T-helper 2 cell (primary cell): ENCODE data around the gene IL1RAPL1.

Source experiments
- DNase-seq, 5 experiments: peaks; one replicate each; pipeline versions ENCODE4 v3.0.0 to v3.0.0-alpha.2; 2012 to 2022

IL1RAPL1 gene

DNA sequence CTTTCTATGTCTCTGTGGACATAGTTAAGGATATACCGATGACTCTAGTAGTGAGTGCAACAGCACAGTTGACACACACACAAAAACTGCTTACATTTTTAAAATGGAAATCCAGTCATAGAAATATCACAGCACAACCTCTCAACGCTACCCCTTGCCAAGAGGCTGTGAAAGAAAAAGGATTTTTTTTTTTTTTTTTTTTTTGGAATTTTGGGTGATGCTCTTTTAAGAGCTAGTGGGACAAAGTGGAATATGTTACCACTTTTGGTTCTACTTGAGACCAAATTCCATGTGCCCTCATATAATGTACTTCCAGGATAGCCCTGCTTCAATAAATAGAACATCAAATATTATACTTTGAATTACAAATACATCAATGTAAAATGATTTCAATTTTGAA is 1247.1 kb downstream of the IL1RAPL1 start:
- DNase-seq, result no peak

DNA sequence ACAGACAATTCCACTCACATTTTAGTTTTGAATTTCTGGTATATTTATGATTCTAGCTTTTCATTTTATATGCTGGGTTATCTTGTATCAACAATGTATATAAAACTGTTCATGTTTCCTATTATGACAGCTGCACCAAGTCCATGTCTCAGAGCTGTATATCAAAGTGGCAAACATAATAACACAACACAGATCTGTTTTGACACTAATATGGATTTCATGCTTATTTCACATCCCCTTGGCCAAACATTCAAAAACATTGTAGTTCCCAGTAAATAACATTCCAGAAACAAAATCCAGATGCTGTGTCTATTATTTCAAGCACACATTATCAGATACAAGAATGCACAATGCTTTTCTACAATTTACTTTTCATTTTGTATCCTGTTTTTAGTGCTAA is 1247.5 kb downstream of the IL1RAPL1 start:
- no peak for DNase-seq

- no peak for DNase-seq
Observed at GRCh38 chrX:29841750-29842149, 1254.5 kb downstream of the IL1RAPL1 start.

- DNase-seq, result no peak
Observed at GRCh38 chrX:29842552-29842951, 1255.3 kb downstream of the IL1RAPL1 start.

GRCh38 chrX:29851857-29852605 is 1264.8 kb downstream of the IL1RAPL1 start:
- no peak for DNase-seq

DNA sequence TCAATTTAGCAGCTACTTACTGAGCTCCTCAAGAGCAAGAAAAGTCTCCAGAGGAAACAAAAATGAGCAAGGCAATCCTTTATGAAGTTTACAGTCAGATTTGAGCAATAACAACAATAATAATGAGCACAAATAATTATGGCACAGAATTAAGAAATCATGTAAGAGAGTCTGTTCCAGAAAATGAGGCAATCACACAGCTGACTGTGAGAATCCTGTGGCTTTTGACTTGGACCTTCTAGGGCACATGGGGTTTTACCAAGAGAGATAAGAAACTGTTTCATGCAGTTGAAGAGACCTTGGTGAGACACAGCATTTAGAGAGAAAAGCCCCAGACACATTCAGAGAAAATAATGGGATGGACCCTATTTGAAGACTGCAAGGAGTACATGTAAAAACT is 1265.5 kb downstream of the IL1RAPL1 start:
- no peak for DNase-seq

DNA sequence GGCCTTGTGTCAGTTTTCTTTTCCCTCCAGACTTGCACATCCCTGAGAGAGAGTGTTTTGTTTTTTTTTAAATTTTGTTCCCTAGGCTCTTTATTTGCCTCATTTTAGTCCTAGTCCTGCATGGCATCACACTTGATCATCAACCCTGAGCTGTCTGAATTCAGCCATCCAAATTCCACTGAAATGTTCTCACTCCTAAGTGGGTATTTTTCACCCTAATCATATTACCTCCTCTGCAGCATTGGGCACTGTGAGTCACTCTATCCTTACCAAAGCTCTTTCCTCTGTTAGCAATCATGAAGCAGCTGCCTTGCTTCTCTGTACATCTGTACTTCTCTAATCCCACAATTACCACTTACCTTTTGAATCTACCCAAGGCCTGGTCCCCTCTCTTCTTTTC is 1271.5 kb downstream of the IL1RAPL1 start:
- no peak for DNase-seq

DNA sequence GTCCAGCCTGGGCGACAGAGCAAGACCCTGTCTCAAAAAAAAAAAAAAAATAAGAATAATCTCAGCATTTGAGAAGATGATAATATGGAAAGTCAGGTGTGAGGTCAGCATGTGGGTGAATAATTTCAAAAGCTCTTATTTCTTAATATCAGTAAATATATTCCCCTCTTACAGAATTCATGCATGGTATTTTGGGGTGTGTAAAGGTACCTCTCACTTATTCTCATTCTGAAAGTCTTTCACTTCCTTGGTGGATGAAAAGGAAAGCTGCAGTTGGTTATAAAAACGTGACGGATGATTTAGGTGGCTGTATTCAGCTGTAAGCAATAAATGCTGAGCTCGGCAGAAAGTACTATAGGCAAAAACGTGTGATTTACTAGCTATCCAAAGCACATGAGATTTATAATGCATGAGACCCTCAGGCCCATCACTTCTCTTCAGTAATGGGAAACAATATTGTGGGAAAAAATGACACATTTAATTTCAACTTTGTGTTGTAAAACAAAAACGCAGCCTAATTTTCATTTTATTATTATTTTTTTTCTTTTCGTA is 1275.0 kb downstream of the IL1RAPL1 start:
- no peak for DNase-seq

DNA sequence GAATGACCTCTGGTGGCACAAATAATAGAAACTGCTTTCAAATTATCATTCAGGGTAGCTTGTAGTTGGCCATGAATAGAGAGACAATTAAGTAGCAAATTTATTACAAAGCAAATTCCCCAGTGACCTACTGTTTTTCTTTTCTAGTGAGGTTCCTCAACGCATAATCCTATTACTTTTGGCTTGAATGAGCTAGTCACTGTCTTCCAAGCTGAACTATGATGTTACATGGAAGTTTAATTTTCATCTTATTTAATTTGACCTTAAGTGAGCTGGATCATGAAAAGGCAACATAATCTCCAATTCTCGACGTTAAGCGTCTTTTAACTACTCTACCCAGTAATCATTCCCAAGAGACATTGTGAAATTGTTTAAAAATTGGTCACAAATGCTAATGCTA is 1280.7 kb downstream of the IL1RAPL1 start:
- no peak for DNase-seq

GRCh38 chrX:29869837-29870236 is 1282.6 kb downstream of the IL1RAPL1 start:
- no peak for DNase-seq

DNA sequence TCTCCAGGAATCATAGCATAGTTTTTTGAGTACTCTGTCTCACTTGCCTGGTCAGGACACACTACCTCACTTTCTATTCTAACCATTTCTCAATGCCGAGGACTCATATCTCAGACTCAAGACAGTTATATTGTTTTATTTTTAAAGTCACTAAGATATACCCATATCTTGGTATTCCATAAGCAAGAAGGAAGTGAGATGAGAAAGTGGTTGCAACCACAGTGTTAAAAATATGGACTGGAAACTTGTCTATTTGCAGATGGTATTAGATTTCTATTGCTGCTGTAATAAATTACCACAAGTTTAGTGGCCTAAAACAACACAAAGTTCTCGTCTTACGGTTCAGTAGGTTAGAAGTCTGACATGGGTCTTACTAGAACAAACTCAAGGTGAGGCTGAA is 1283.4 kb downstream of the IL1RAPL1 start:
- no peak for DNase-seq

DNA sequence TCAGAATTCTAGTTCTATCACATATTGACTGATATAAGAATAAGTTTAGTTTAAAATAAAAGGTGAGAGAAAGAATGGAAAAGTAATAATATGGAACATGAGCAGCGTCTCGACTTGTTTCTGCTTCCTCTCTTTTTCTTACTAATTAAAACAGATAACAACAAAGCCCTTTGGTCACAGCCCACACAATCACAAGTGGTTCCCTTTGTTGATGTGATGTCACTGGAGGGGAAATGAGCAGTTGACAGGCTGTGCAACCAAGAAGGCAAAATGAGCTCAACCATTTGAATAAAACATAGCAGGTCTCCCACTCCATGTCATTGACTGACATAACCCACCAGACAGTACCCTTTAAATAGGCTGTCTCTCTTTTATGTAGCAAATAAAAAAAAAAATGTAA is 1285.6 kb downstream of the IL1RAPL1 start:
- DNase-seq, result no peak

DNA sequence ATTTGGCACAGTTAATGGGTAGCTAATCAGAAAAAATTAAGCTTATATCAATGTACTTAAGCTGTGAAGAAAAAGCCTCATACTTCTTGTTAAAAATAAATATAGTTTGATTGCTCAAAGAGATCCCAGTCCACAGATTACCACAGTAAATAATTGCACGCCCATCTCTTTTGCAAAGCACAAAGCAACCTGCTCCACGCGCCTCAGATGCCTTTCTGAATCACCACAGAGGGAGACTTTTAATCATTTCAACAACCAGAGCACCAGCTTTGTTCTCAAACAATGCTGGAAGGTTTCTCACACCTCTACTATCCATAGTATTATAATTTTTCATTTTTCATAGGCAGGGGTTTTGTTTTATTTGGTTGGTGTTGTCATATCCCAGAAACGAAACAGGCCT is 1289.5 kb downstream of the IL1RAPL1 start:
- no peak for DNase-seq

- DNase-seq, result no peak
Observed at GRCh38 chrX:29880977-29881376, 1293.7 kb downstream of the IL1RAPL1 start.

- DNase-seq, result no peak
Observed at GRCh38 chrX:29890004-29890403, 1302.8 kb downstream of the IL1RAPL1 start.

- no peak for DNase-seq
Observed at GRCh38 chrX:29890646-29891200, 1303.5 kb downstream of the IL1RAPL1 start.

- DNase-seq, result no peak
Observed at GRCh38 chrX:29902004-29902403, 1314.8 kb downstream of the IL1RAPL1 start.

DNA sequence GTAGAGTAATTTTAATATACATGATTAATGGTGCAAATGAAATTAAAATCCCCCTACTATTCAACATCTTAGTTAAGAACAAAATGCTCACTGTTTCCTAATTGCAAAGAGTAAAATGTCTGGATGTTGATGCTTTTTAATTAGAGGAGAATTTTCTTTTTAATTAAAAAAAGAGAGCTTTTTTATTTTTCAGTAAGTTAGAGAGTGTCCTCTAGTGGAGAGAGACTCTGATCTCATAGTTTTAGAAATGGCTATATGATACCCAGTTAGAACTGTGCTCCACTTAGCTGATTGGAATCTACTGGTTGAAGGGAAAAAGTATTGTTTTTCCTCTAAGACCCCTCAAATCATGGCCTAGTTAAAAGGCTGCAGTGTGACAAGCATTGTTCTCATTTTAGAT is 1316.1 kb downstream of the IL1RAPL1 start:
- DNase-seq, result no peak

- DNase-seq, result no peak
Observed at GRCh38 chrX:29911673-29912072, 1324.4 kb downstream of the IL1RAPL1 start.

- DNase-seq, result no peak
Observed at GRCh38 chrX:29913647-29914046, 1326.4 kb downstream of the IL1RAPL1 start.

DNA sequence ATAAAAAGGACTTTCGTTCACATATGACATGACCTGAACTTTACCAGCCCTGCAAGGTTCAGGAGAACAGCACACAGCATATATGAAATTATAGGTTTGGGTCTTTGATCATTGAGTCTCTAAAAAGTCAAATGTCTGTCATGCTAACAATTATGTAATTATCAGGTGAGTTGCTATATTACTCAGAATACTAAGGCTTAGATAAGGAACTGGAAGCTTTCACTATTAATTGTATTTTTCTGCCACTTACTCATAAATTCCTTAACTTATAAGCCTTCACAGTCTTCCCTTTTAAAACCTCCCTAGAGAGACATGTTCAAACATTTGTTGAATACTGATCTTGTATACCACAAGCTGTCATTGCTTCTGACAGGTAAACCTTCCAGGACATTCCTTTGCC is 1335.4 kb downstream of the IL1RAPL1 start:
- no peak for DNase-seq

GRCh38 chrX:29926056-29926455 is 1338.8 kb downstream of the IL1RAPL1 start:
- DNase-seq, result no peak

GRCh38 chrX:29926659-29927058 is 1339.4 kb downstream of the IL1RAPL1 start:
- no peak for DNase-seq

DNA sequence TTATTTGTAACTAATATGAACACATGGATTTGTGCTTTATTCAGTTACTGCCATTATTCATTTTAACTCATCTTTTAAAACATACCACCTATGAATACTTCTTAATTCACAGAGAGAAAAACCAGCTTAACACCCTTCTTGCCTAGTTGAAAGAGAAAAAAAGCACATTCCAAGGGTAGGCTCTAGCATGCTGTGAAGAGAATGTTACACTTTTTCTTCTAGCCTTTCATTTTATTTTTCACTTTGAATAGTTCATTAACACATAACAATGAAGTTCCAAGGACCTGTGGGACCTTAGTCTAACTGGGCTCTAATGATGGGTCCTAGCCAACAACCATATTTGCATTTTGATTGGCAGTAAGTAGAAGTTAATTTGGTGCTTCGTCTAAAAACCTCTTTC is 1348.2 kb downstream of the IL1RAPL1 start:
- no peak for DNase-seq

DNA sequence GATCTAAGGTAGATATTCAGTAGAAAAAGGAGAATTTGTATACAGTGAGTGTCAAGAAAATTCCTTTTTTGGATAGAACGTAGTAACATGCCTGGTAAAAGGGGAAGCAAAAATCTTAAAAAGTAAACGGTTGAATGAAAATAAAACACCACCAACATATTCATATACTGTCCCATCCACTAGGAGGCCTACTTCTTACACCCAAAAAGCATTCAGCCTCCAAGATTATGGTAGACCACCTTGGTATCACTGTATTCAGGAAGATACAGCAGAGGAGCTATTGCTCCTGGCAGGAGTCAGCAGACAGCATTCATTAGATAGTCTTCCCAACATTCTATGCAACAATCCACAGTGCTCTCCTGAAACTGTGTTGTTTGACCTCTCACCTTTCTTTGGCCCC is 1353.5 kb downstream of the IL1RAPL1 start:
- DNase-seq, result no peak
